K562 (cell line): Measurements from ENCODE around the gene METAP1. TPM values are rescaled to one million over a fixed set of nuclear protein-coding genes. Genes with fewer than 3 reads are reported as not detected.

Experiments used
- ATAC-seq: fragments of 200-7000 bp; cut with Tn5 transposase; 3 replicates; pipeline ENCODE4 v1.9.1; 2020; ENCODE audit warnings: moderate library complexity
- BruUV-seq: library from RNA; stranded (reverse); fragments of 400-500 nt; replicated peaks from 2 replicates; lab custom pipeline; 2021; lab: Mats Ljungman, UMichigan
- CTCF ChIA-PET: fragments of 300-600 bp; formaldehyde crosslinking; extraction: SDS; loops from one replicate; lab custom pipeline; 2021; ENCODE audit warnings: low intra/inter-chr PET ratio; lab: Yijun Ruan, JAX
- POLR2A ChIA-PET: fragments of 300-600, 350-650 bp; sonication (Branson Sonifier 250); formaldehyde crosslinking; extraction: SDS; loops from one replicate; lab custom pipeline; 2021; ENCODE audit warnings: antibody characterized with exemption, inconsistent platforms; lab: Yijun Ruan, JAX
- DNase-seq, 4 experiments: peaks; one replicate each; pipeline versions ENCODE4 v3.0.0 to v3.0.0-alpha.2; 2011 to 2018; ENCODE audit warnings: low spot score in 3 of 4, mixed read lengths in 3 of 4; ENCODE audit errors: extremely low read depth in 1 of 4
- FAIRE-seq: peaks from 2 replicates; lab custom pipeline; 2011; peaks lifted over from hg19 to GRCh38; lab: Jason Lieb, UNC
- H2AFZ ChIP-seq: 2 replicates; pipeline ENCODE4 v1.6.0; 2011; ENCODE audit warnings: low read depth, low read length, control low read depth, inconsistent platforms
- H3K27ac ChIP-seq: fragments of 200-600 bp; 3 replicates; pipeline ENCODE4 v1.8.0; 2011; ENCODE audit warnings: low read depth, mild to moderate bottlenecking, control low read depth, inconsistent platforms, low read length, moderate library complexity, mixed read lengths; ENCODE audit errors: extremely low read depth
- H3K27me3 ChIP-seq, 2 experiments: fragments of 300-600 bp in 1 of 2; 2 replicates in 1 of 2; 3 replicates in 1 of 2; pipeline versions ENCODE4 v1.6.0 to v1.8.0; 2011; ENCODE audit warnings: inconsistent platforms in 2 of 2, low read length in 2 of 2, mild to moderate bottlenecking in 1 of 2, mixed read lengths in 1 of 2, moderate library complexity in 1 of 2; ENCODE audit not compliant: control insufficient read depth in 2 of 2, insufficient read depth in 2 of 2
- H3K36me3 ChIP-seq: fragments of 300-600 bp; 3 replicates; pipeline ENCODE4 v1.8.0; 2011; ENCODE audit warnings: mild to moderate bottlenecking, low read length, inconsistent platforms; ENCODE audit not compliant: control insufficient read depth, insufficient read depth
- H3K4me1 ChIP-seq, 2 experiments: fragments of 200-600 bp in 1 of 2; replicated peaks in 1 of 2; 2 replicates in 1 of 2; 3 replicates in 1 of 2; pipeline versions ENCODE4 v1.5.1 to v1.8.0; 2011; ENCODE audit warnings: inconsistent platforms in 2 of 2, low read length in 2 of 2, mild to moderate bottlenecking in 1 of 2, mixed read lengths in 1 of 2, moderate library complexity in 1 of 2; ENCODE audit not compliant: control insufficient read depth in 2 of 2, insufficient read depth in 2 of 2
- H3K4me2 ChIP-seq: 2 replicates; pipeline ENCODE4 v1.6.1; 2011; ENCODE audit warnings: low read length, control low read depth, inconsistent platforms, mixed read lengths; ENCODE audit not compliant: insufficient read depth
- H3K4me3 ChIP-seq: fragments of 200-600 bp; sonication (generic), shearing (Covaris generic); 2 replicates; pipeline ENCODE4 v1.5.1; 2016; ENCODE audit warnings: control low read depth, inconsistent platforms
- H3K79me2 ChIP-seq: fragments of 200-600 bp; 3 replicates; pipeline ENCODE4 v1.8.0; 2011; ENCODE audit warnings: low read length, inconsistent platforms; ENCODE audit not compliant: control insufficient read depth, insufficient read depth
- H3K9ac ChIP-seq, 2 experiments: 2 replicates each; pipeline versions ENCODE4 v1.6.0 to v1.6.1; 2011; ENCODE audit warnings: low read depth in 2 of 2, low read length in 2 of 2, control low read depth in 1 of 2, inconsistent platforms in 1 of 2, mild to moderate bottlenecking in 1 of 2, mixed read lengths in 1 of 2; ENCODE audit not compliant: insufficient read depth in 1 of 2
- H3K9me1 ChIP-seq: one replicate; pipeline ENCODE4 v1.6.0; 2011; ENCODE audit warnings: inconsistent platforms, mild to moderate bottlenecking, low read length, moderate library complexity; ENCODE audit not compliant: control insufficient read depth, insufficient read depth
- H3K9me3 ChIP-seq: replicated peaks from 2 replicates; pipeline ENCODE4 v1.5.1; 2011; ENCODE audit warnings: low read depth, low read length, inconsistent platforms; ENCODE audit not compliant: control insufficient read depth, insufficient read depth
- H4K20me1 ChIP-seq: replicated peaks from 2 replicates; pipeline ENCODE4 v1.6.1; 2011; ENCODE audit warnings: low read length, inconsistent platforms, mixed read lengths; ENCODE audit not compliant: control insufficient read depth, insufficient read depth
- BRF1 ChIP-seq: IDR thresholded peaks from 3 replicates; pipeline ENCODE4 v1.6.1; 2011; ENCODE audit warnings: borderline replicate concordance, mild to moderate bottlenecking; ENCODE audit not compliant: insufficient read length; ENCODE audit errors: extremely low read depth
- CBX2 ChIP-seq: fragments of 200-600 bp; sonication (generic); IDR thresholded peaks from one replicate; pipeline ENCODE4 v1.6.1; 2012; ENCODE audit warnings: mild to moderate bottlenecking, low read length, inconsistent platforms; ENCODE audit not compliant: insufficient read depth, poor library complexity, severe bottlenecking
- CEBPZ ChIP-seq: fragments of 150-350 bp; IDR thresholded peaks from 2 replicates; pipeline ENCODE4 v1.6.1; 2014; ENCODE audit warnings: low read depth, mild to moderate bottlenecking, low read length, borderline replicate concordance
- FOS ChIP-seq: IDR thresholded peaks from 3 replicates; pipeline ENCODE4 v1.6.1; 2011; ENCODE audit not compliant: insufficient read length; ENCODE audit errors: extremely low read depth
- FOXP4 ChIP-seq: sonication (generic); formaldehyde crosslinking; IDR thresholded peaks from 2 replicates; pipeline ENCODE4 v1.8.0; 2022; ENCODE audit warnings: mild to moderate bottlenecking, missing genetic modification reagents, borderline replicate concordance
- IRF9 ChIP-seq: fragments of 450-650 bp; IDR thresholded peaks from 2 replicates; pipeline ENCODE4 v1.6.1; 2016; ENCODE audit warnings: missing biosample characterization, missing genetic modification characterization
- KLF10 ChIP-seq: fragments of 250-450 bp; sonication (Bioruptor Pico); IDR thresholded peaks from 2 replicates; pipeline ENCODE4 v1.6.1; 2021; ENCODE audit warnings: matching md5 sums
- NCOA2 ChIP-seq, 2 experiments: fragments of 450-650 bp; IDR thresholded peaks; 2 replicates each; pipeline ENCODE4 v1.6.1; 2018; ENCODE audit warnings: mild to moderate bottlenecking in 2 of 2, moderate library complexity in 1 of 2; ENCODE audit not compliant: partially characterized antibody in 2 of 2
- PTRF ChIP-seq: fragments of 450-650 bp; IDR thresholded peaks from 2 replicates; pipeline ENCODE4 v1.6.1; 2016; ENCODE audit warnings: mild to moderate bottlenecking, missing genetic modification characterization, missing compliant biosample characterization
- SMARCE1 ChIP-seq: fragments of 450-650 bp; IDR thresholded peaks from 2 replicates; pipeline ENCODE4 v1.7.1; 2016; ENCODE audit warnings: mild to moderate bottlenecking
- ZNF212 ChIP-seq: fragments of 450-650 bp; formaldehyde crosslinking; IDR thresholded peaks from 2 replicates; pipeline ENCODE4 v1.4.0; 2020; ENCODE audit warnings: mild to moderate bottlenecking
- ZNF518B ChIP-seq: fragments of 250-450 bp; sonication (Bioruptor Pico); IDR thresholded peaks from 2 replicates; pipeline ENCODE4 v1.5.0; 2021; ENCODE audit warnings: mild to moderate bottlenecking, moderate library complexity
- ZNF764 ChIP-seq: fragments of 250-450 bp; sonication (Bioruptor Pico); IDR thresholded peaks from 2 replicates; pipeline ENCODE4 v1.4.0; 2020; ENCODE audit warnings: low read depth, mild to moderate bottlenecking, moderate library complexity
- WGBS: fragments of 100-300 bp; shearing (Covaris generic); methylation state at CpG from one replicate; pipeline ENCODE4 v1.1.6; 2016; ENCODE audit warnings: low coverage, mixed read lengths; ENCODE audit not compliant: insufficient coverage; ENCODE audit errors: missing lambda C conversion rate; 5-methylcytosine and 5-hydroxymethylcytosine counted together
- in situ Hi-C: fragments of 300-500 bp; cut with MboI; formaldehyde crosslinking; loops from 4 replicates; pipeline ENCODE4 v1.15.0; 2018; ENCODE audit warnings: inconsistent platforms, mixed read lengths
- intact Hi-C: fragments of 100-400 bp; cut with micrococcal nuclease; formaldehyde crosslinking; loops from 2 replicates; pipeline ENCODE4 v1.14.2; 2022
- polyA plus RNA-seq, 8 experiments: library from polyadenylated mRNA; depleted of rRNA in 4 of 8; stranded (reverse) in 5 of 8; unstranded in 3 of 8; fragments of >200 nt; fragmentation: Nextera tagmentation in 2 of 8; fragmentation: Illumina TruSeq in 1 of 8; extraction: Ambion mirVana in 2 of 8; extraction: Trizol in 1 of 8; gene quantifications; 2 replicates each; pipeline versions ENCODE4 v1.2.1 to v1.2.3, GENCODE V29; 2011 to 2014; ENCODE audit warnings: inconsistent platforms in 1 of 8, missing spikeins in 1 of 8
- total RNA-seq, 7 experiments: library from RNA; depleted of rRNA in 6 of 7; stranded (reverse); fragments of >200 nt in 6 of 7; fragmentation: Illumina TruSeq in 2 of 7; extraction: Trizol in 2 of 7; gene quantifications; 2 replicates each; pipeline versions ENCODE4 v1.2.1 to v1.2.3, GENCODE V29; 2011 to 2021; ENCODE audit warnings: low replicate concordance in 1 of 7

The METAP1 gene
- total and polyA plus RNA-seq, 9 of the 15 experiments (the other 6 are each of a cell fraction or from before 2014, with no cell fraction given), result 31.4 to 77.6 (median 59.5) TPM

GRCh38 chr4:99067617-99068016, 72.1 kb downstream of the METAP1 start:
- Histone ChIP-seq H3K4me2 (no peak overlapping the region), H3K9ac (no peak overlapping the region), H3K27me3 (no peaks in the 10 kb centered on the region), H2AFZ (no peak overlapping the region), H4K20me1 (no peaks in the 10 kb centered on the region), H3K27ac (no peak overlapping the region), H3K79me2 (no peaks in the 10 kb centered on the region), H3K36me3 (peaks cover 63% of the 10 kb centered on the region), H3K4me3 (no peak overlapping the region), H3K9me1 (no peaks in the 10 kb centered on the region), H3K9me3 (no peaks in the 10 kb centered on the region), H3K4me1 (no peaks in the 10 kb centered on the region)
- ATAC-seq (no peak), FAIRE-seq (no peak), DNase-seq (no peak)
- intact Hi-C loops, result no loop called here
- WGBS, result 82% methylated on average over 1 of the region's 1 CpG
- TF ChIP-seq PTRF, result no peak
- no peak for TF ChIP-seq ZNF212 (CRISPR knock-in tag)
- TF ChIP-seq BRF1, result no peak
- TF ChIP-seq ZNF518B (CRISPR knock-in tag), result no peak
- no peak for TF ChIP-seq CBX2
- TF ChIP-seq FOS, result no peak
- no peak for TF ChIP-seq SMARCE1
- no peak for TF ChIP-seq FOXP4 (CRISPR knock-in tag)
- TF ChIP-seq NCOA2 (IDR thresholded peaks at IDR 0.05; ENCODE audit: partially characterized antibody in 2 of 2), result no peak
- TF ChIP-seq IRF9 (tag), result no peak
- no peak for TF ChIP-seq KLF10 (CRISPR knock-in tag)
- TF ChIP-seq ZNF764 (CRISPR knock-in tag), result no peak
- TF ChIP-seq CEBPZ, result no peak
- ChIA-PET CTCF (no interaction called here), POLR2A (interaction anchor here (0.7 to 3.3 kb wide), 4 partner anchors 11 to 279 kb away, joined by 3 to 15 read pairs (median 3); partner anchors contain the start of gene ADH5)
- BruUV-seq, result no TSS peak
- in situ Hi-C loops, result no loop called here
